OCI-LY1 (cell line): ENCODE measurements around the gene CSNK2A1.

Experiments
- CTCF ChIP-seq: fragments of 200-600 bp; sonication (generic), shearing (Covaris generic); IDR thresholded peaks from 2 replicates; pipeline ENCODE4 v1.5.1; 2017; ENCODE audit warnings: mild to moderate bottlenecking, antibody characterized with exemption, low read length, moderate library complexity, mixed read lengths
- EZH2 ChIP-seq: fragments of 200-600 bp; sonication (generic), shearing (Covaris generic); IDR thresholded peaks from 2 replicates; pipeline ENCODE4 v1.8.0; 2017; ENCODE audit warnings: borderline replicate concordance, mixed run types, mild to moderate bottlenecking, antibody characterized with exemption, low read length, moderate library complexity, mixed read lengths

GRCh38 chr20:478949-479429 lies 64.6 kb downstream of the CSNK2A1 start:
- peak; percentile 72 for TF ChIP-seq CTCF
- TF ChIP-seq EZH2, result no peak
